Activated naive CD8-positive, alpha-beta T cell treated with anti-CD3 and anti-CD28 coated beads, Interleukin-2, amount 50 U/mL, for 24 hours (primary cell): Measurements from ENCODE around the gene GTPBP4.
A peak's percentile ranks its signal among the peaks of the same experiment; 100 is the strongest.

Source experiments
- ATAC-seq: fragments of 150-1000 bp; cut with Tn5 transposase; one replicate; pipeline ENCODE4 v1.10.0; 2021
- DNase-seq: peaks from one replicate; pipeline ENCODE4 v3.0.0; 2021
- H3K27ac Mint-ChIP-seq: one replicate; pipeline ENCODE4 v1.8.0; 2021; ENCODE audit warnings: mild to moderate bottlenecking, mixed read lengths
- H3K27me3 Mint-ChIP-seq: one replicate; pipeline ENCODE4 v1.8.0; 2021; ENCODE audit warnings: mixed read lengths
- H3K36me3 Mint-ChIP-seq: one replicate; pipeline ENCODE4 v1.8.0; 2021; ENCODE audit warnings: low read depth, mixed read lengths
- H3K4me1 Mint-ChIP-seq: one replicate; pipeline ENCODE4 v1.8.0; 2021; ENCODE audit warnings: mixed read lengths
- H3K4me3 Mint-ChIP-seq: one replicate; pipeline ENCODE4 v1.8.0; 2021; ENCODE audit warnings: mild to moderate bottlenecking, moderate library complexity, mixed read lengths
- H3K9me3 Mint-ChIP-seq: one replicate; pipeline ENCODE4 v1.8.0; 2021; ENCODE audit warnings: mixed read lengths

GTPBP4 gene

DNA sequence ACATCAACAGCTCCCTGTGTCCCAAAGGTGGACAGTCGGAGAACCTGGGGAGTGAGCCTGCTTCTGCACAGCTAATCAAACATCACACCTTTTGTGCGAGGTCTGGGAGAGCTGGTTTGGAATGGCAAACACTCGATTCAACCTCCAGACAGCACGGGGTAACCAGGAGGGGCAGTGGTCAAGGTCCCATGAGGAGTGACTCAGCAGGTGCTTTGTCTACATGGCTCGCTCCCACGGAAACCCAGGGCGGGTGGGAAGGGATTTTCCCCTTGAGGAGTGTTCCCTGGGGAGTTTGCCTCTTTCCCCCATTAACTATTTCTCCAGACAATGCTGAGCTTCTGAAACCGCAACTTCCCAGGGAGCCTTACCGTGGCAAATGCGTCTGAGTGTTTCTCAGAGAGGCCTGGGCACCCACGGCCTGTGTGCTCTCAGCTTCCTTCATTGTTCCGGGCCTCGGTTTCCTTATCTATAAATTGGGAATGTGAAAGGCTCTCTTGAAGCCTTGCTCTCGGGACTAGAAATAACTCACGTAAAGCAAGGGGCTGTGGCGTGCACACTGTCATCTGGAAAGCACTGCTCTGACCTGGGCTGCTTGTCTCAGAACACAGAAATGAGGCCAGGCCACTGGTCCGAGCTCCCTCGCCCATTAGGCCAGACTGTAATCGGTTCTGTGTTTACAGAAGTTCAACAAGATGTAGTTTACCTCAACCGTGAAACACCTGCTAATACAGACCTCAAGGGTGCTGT, 14.0 kb upstream of the GTPBP4 start:
- ATAC-seq (no peak), DNase-seq (no peak)
- H3K27ac Mint-ChIP-seq = no peak overlapping the region
- peaks cover 19% of the 10 kb centered on the region for H3K9me3 Mint-ChIP-seq
- peaks cover 12% of the 10 kb centered on the region for H3K36me3 Mint-ChIP-seq
- H3K4me3 Mint-ChIP-seq = no peak overlapping the region
- peaks cover 5% of the 10 kb centered on the region for H3K27me3 Mint-ChIP-seq
- no peaks in the 10 kb centered on the region for H3K4me1 Mint-ChIP-seq

DNA sequence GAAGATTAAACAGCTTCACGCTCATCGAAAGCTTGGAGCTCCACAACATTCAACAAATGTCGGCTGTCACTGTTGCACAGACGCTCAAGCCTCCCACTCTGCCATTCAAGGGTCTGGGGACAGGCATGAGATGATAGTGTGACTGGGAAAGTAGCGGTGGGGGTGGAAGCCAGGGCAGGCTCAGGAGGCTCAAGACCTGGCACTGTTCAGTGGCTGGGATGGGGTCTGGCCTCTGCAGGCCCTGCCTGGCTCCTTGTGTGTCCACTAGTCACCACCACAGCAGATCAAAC, 13.5 kb upstream of the GTPBP4 start:
- peaks cover 14% of the 10 kb centered on the region for H3K36me3 Mint-ChIP-seq
- no peaks in the 10 kb centered on the region for H3K4me1 Mint-ChIP-seq
- ATAC-seq (no peak), DNase-seq (no peak)
- H3K27ac Mint-ChIP-seq = no peak overlapping the region
- no peak overlapping the region for H3K4me3 Mint-ChIP-seq
- H3K9me3 Mint-ChIP-seq = peaks cover 20% of the 10 kb centered on the region
- peaks cover under 1% of the 10 kb centered on the region for H3K27me3 Mint-ChIP-seq

DNA sequence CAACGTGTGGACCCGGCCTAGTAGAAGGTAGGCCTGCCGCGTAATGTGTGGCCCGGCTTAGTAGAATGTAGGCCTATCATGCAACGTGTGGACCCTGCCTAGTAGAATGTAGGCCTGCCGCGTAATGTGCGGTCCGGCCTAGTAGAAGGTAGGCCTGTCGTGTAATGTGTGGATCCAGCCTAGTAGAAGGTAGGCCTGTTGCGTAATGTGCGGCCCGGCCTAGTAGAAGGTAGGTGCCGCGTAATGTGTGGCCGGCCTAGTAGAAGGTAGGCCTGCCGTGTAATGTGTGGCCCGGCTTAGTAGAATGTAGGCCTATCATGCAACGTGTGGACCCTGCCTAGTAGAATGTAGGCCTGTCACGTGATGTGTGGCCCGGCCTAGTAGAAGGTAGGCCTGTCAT, 11.9 kb upstream of the GTPBP4 start:
- ATAC-seq (no peak), DNase-seq (no peak)
- Mint-ChIP-seq H3K27me3 (no peaks in the 10 kb centered on the region), H3K4me3 (no peak overlapping the region), H3K4me1 (no peaks in the 10 kb centered on the region), H3K9me3 (peaks cover 30% of the 10 kb centered on the region), H3K36me3 (peaks cover 25% of the 10 kb centered on the region), H3K27ac (no peak overlapping the region)

DNA sequence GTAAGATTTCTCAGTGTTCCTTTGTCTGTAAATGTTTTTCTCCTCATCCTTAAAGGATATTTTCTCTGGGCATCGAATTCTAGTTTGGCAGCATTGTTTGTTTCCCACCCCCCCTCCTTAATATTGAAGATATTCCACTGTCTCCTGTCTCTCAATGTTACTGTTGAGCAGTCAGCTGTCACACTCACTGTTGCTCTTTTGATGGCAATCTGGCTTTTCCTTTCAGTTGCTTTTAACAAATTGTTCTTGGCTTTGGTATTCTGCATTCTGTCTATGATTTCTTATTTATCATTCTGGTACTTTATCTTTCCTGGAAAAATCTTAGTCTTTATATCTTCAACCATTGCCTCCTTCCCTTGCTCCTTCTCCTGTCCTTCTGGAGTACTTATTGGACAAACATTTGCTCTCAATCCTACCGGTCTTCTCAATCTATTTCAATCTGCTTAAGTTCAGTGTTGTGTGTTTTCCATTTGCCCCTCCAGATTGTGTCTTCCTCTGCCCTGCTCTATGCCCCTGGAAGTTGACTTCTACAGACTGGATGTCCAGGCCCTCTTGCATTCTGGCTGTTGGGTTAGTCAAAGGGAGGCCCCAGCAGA, 9.3 kb upstream of the GTPBP4 start:
- ATAC-seq = no peak
- Mint-ChIP-seq H3K36me3 (peaks cover 25% of the 10 kb centered on the region), H3K4me3 (no peak overlapping the region), H3K27ac (no peak overlapping the region), H3K27me3 (no peaks in the 10 kb centered on the region), H3K9me3 (peaks cover 30% of the 10 kb centered on the region), H3K4me1 (no peaks in the 10 kb centered on the region)
- DNase-seq = no peak

DNA sequence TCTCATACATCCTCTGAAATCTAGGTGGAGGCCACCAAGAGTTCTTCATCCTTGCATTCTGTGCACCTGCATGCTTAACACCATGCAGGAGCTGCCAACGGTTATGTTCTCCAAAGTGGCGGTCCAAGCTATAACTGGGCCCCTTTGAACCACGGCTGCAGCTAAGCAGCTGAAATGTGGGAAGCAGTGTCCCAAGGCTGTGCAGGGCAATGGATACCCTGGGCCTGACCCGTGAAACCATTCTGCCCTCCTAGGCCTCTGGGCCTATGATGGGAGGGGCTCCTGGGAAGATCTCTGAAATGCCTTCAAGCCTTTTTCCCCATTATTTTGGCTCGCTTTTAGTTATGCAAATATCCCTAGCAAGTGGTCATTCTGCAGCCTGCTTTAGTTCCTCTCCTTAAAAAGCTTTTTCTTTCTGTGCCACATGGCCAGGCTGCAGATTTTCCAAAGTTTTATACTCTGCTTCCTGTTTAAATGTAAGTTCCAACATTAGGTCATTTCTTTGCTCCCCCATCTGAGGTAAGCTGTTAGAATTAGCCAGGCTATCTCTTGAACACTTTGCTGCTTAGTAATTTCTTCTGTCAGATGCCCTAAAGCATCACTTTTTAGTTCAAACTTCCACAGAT, 7.7 kb upstream of the GTPBP4 start:
- H3K27ac Mint-ChIP-seq = no peak overlapping the region

DNA sequence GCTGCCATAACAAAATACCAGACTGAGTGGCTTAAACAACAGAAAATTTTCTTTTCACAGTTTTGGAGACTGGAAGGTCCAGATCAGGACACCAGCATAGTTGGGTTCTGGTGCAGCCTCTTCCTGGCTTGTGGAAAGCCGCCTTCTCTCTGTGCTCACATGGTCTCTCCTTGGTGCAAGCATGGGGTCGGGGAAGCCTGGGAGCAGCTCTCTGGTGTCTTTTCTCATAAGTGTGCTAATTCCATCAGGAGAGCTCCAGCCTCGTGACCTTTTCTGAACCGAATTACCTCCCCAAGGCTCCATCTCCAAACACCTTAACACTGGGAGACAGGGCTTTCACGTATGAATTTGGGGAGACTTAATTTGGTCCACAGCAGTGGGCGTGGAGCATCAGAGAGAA, 4.8 kb upstream of the GTPBP4 start:
- Mint-ChIP-seq H3K9me3 (peaks cover 19% of the 10 kb centered on the region), H3K4me1 (peaks cover 10% of the 10 kb centered on the region), H3K27ac (no peak overlapping the region), H3K27me3 (no peaks in the 10 kb centered on the region), H3K4me3 (no peak overlapping the region), H3K36me3 (peaks cover 19% of the 10 kb centered on the region)
- no peak for ATAC-seq
- no peak for DNase-seq

More for the DNA sequence above, 7.7 kb upstream of the GTPBP4 start:
- ATAC-seq (no peak), DNase-seq (no peak)
- H3K9me3 Mint-ChIP-seq = peaks cover 30% of the 10 kb centered on the region
- H3K4me3 Mint-ChIP-seq = no peak overlapping the region
- no peaks in the 10 kb centered on the region for H3K4me1 Mint-ChIP-seq
- H3K36me3 Mint-ChIP-seq = peaks cover 25% of the 10 kb centered on the region
- no peaks in the 10 kb centered on the region for H3K27me3 Mint-ChIP-seq

DNA sequence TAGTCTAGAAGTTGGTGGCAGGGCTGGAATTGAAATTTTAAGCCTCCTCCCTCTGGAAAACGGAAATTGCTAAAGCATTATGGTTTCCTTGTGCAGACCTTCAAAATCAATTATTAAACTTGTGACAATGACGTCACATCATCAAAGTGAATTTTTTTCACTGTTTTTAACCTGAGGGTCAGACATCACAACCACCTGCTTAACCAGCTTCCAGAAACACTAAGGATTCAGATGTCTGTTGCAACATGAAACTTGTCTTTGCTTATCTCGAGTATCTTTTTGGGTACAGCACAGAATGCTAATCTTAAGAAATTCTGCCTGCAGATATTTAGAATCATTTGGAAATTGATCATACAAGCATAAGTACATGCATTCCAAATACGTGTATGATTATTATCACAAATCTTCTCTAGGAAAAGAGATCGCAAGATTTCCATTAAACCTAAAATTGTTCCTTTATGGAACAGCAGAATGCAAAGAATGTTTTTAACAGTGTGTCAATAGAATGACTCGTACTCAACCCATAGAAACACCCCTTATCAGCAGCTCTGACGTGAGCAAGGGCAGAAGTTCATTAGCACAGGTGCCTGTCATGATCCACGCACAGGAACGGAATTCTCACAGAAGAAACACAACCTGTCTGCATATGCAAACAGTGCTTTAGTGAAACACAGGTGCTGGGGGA, 4.1 kb upstream of the GTPBP4 start:
- no peaks in the 10 kb centered on the region for H3K27me3 Mint-ChIP-seq
- no peak for ATAC-seq
- H3K36me3 Mint-ChIP-seq = peaks cover 19% of the 10 kb centered on the region
- no peak for DNase-seq
- peaks cover 15% of the 10 kb centered on the region for H3K4me1 Mint-ChIP-seq
- H3K4me3 Mint-ChIP-seq = no peak overlapping the region
- peaks cover 12% of the 10 kb centered on the region for H3K9me3 Mint-ChIP-seq
- no peak overlapping the region for H3K27ac Mint-ChIP-seq

GRCh38 chr10:985361-985760, 2.9 kb upstream of the GTPBP4 start:
- ATAC-seq = no peak
- no peak for DNase-seq
- no peak overlapping the region for H3K27ac Mint-ChIP-seq
- H3K27me3 Mint-ChIP-seq = no peaks in the 10 kb centered on the region
- no peak overlapping the region for H3K4me3 Mint-ChIP-seq
- peaks cover 10% of the 10 kb centered on the region for H3K9me3 Mint-ChIP-seq
- H3K4me1 Mint-ChIP-seq = peaks cover 26% of the 10 kb centered on the region
- peaks cover 27% of the 10 kb centered on the region for H3K36me3 Mint-ChIP-seq

- H3K9me3 Mint-ChIP-seq = peaks cover under 1% of the 10 kb centered on the region
- ATAC-seq (no peak), DNase-seq (no peak)
- peak overlapping the region; percentile 97 for H3K4me3 Mint-ChIP-seq
- peaks cover 27% of the 10 kb centered on the region for H3K36me3 Mint-ChIP-seq
- H3K27ac Mint-ChIP-seq = no peak overlapping the region
- H3K27me3 Mint-ChIP-seq = no peaks in the 10 kb centered on the region
- peaks cover 34% of the 10 kb centered on the region for H3K4me1 Mint-ChIP-seq
Measured at GRCh38 chr10:986137-986825, 2.0 kb upstream of the GTPBP4 start.

GRCh38 chr10:986881-987619, 1.2 kb upstream of the GTPBP4 start:
- DNase-seq = no peak
- no peaks in the 10 kb centered on the region for H3K27me3 Mint-ChIP-seq

GRCh38 chr10:987620-987869, 689 bp upstream of the GTPBP4 start:
- peak; percentile 1 for ATAC-seq
- H3K36me3 Mint-ChIP-seq = peaks cover 32% of the 10 kb centered on the region
- peak overlapping the region; percentile 99 for H3K27ac Mint-ChIP-seq
- no peak for DNase-seq
- peaks cover 38% of the 10 kb centered on the region for H3K4me1 Mint-ChIP-seq
- no peaks in the 10 kb centered on the region for H3K27me3 Mint-ChIP-seq
- H3K4me3 Mint-ChIP-seq = peak overlapping the region; percentile 97
- no peaks in the 10 kb centered on the region for H3K9me3 Mint-ChIP-seq

More at GRCh38 chr10:986881-987619, 1.2 kb upstream of the GTPBP4 start:
- no peaks in the 10 kb centered on the region for H3K9me3 Mint-ChIP-seq
- no peak for ATAC-seq
- H3K4me3 Mint-ChIP-seq = peak overlapping the region; percentile 97
- H3K27ac Mint-ChIP-seq = peak overlapping the region; percentile 99
- H3K4me1 Mint-ChIP-seq = peaks cover 36% of the 10 kb centered on the region
- peaks cover 29% of the 10 kb centered on the region for H3K36me3 Mint-ChIP-seq

DNA sequence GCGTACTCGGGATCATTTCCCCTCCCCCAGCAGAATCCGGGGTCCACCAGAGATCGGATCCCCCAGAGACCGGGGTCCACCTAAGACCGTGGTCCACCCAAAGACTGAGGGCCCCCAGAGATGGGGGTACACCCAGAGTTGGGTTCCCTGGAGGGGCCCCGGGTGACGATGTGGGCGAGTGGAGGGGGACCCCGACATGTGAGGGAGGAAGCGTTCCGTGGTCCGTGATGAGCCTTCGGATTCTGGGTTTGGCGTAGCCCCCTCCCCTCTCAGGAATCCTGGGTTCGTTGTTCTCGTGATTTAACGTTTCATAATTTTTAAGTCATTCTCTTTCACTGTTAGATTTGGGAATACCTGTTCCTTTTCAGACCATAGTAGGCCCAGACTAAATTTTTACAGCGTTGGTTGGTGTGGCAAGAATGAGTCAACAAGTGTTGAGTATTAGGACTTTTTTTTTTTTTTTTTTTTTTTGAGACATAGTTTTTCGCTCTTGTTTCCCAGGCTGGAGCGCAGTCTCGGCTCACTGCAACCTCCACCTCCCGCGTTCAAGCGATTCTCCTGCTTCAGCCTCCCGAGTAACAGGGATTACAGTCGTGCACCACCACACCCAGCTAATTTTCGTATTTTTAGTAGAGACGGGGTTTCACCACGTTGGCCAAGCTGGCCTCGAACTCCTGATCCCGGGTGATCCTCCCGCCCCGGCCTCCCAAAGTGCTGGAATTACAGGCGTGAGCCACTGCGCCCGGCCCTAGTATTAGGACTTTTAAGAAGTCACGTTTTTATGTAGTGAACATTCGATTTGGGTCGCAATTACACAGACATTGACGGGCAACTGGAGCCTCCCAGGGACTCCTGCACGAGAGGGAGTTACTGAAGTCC, 672 bp downstream of the GTPBP4 start:
- peak overlapping the region; percentile 97 for H3K4me3 Mint-ChIP-seq
- no peaks in the 10 kb centered on the region for H3K9me3 Mint-ChIP-seq
- H3K27me3 Mint-ChIP-seq = no peaks in the 10 kb centered on the region
- H3K36me3 Mint-ChIP-seq = peaks cover 44% of the 10 kb centered on the region
- ATAC-seq = peak; percentile 15
- H3K27ac Mint-ChIP-seq = peak overlapping the region; percentile 99
- H3K4me1 Mint-ChIP-seq = peaks cover 39% of the 10 kb centered on the region
- no peak for DNase-seq

DNA sequence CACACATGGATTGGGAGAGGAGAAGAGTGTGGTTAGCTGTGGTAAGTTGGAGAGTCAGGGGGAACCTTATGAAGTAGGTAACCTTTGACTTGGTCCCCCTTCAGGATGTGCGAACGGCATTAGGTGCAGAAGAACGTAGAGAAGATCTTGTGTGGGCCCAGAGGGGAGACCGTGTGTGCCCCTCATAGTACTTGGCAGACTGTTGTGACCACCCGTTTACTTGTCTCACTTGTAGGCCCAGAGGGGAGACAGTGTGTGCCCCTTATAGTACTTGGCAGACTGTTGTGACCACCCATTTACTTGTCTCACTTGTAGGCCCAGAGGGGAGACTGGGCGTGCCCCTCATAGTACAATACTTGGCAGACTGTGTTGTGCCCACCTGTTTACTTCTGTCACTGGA, 2.6 kb downstream of the GTPBP4 start:
- Mint-ChIP-seq H3K27ac (peak overlapping the region; percentile 67), H3K36me3 (peaks cover 63% of the 10 kb centered on the region)

More for the DNA sequence above, 2.6 kb downstream of the GTPBP4 start:
- H3K27me3 Mint-ChIP-seq = no peaks in the 10 kb centered on the region
- no peak for DNase-seq
- H3K4me1 Mint-ChIP-seq = peaks cover 39% of the 10 kb centered on the region
- no peak for ATAC-seq
- peak overlapping the region; percentile 97 for H3K4me3 Mint-ChIP-seq
- H3K9me3 Mint-ChIP-seq = no peaks in the 10 kb centered on the region
